GM19025 (cell line): ENCODE results near the gene BCL6B.
"Not testable (repeated sequence)": the region's sequence is repeated elsewhere in the genome, so short reads cannot be mapped to it uniquely, and the experiment has no call there.

ENCODE experiments used
- ATAC-seq: cut with Tn5 transposase; IDR thresholded peaks from one replicate; pipeline ENCODE4 v1.9.1; 2021; ENCODE audit warnings: mild to moderate bottlenecking, low read depth, moderate library complexity; ENCODE audit not compliant: unreplicated experiment

Gene BCL6B

DNA sequence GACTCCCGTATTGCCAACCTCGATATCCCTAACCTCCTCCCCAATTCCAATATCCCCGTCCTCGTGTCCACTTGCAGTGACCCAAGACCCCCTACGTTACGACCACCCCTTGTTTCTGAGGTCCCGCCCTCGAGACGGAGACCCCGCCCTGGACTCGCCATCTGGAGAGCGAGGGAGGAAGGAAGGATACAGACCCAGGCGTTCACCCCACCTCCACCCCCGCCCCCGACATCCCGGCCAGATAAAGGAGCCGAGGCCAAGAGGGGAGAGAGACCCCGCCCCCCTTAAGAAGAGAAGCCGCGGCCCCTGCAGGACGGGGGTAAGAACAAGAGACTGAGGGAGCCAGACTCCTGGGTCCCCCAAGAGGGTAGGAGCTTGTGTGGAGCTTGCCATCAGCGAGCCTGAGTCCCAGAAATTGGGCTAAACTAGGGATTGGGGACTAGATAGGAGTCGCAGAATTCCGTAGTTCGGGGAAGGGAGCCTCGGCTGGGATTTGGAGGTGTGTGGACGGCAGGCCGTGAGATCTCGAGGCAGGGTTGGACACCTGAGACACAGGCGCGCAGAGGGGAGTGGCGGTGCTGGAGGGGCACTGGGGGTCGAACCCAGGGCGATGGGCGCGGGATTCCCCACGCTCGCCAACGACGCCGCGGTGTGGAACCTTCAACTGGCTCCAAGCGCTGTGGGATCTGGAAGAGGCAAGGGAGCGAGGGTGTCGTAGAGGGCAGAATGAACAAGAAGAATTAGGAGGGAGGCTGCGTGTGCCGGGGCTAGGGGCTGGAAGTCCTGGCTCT is at the start of gene BCL6B:
Gene BCL6B, plus strand, starts transcription at position 270 of the 791 bp plus-strand sequence. CDS start 622 bp downstream, outside the sequence.
- no peak for ATAC-seq

- not testable (repeated sequence) for ATAC-seq
Measured at GRCh38 chr17:6979440-6979839, 43.4 kb upstream of the BCL6B start.

DNA sequence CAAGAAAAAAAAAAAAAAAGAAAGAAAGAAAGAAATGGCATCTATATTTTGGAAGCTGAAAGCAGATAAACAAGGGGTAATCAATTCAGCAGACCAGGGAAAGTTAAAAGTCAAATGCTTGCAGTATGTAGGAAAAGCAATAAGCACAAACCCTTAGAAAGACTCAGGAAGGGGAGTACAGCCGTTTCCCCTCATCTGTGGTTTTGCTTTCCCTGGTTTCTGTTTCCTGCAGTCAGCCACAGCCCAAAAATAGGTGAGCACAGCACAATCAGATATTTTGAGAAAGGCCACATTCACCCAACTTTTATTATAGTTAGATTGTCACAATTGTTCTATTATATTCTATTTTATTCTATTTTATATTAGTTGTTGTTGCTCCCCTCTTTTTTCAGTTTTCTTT is 41.4 kb upstream of the BCL6B start:
- ATAC-seq, result no peak

GRCh38 chr17:6985266-6985665 is 37.6 kb upstream of the BCL6B start:
- no peak for ATAC-seq

GRCh38 chr17:6986676-6987075 is 36.2 kb upstream of the BCL6B start:
- ATAC-seq, result no peak

- ATAC-seq, result no peak
Measured at GRCh38 chr17:6989779-6990178, 33.1 kb upstream of the BCL6B start.

- not testable (repeated sequence) for ATAC-seq
Measured at GRCh38 chr17:6993613-6994056, 29.2 kb upstream of the BCL6B start.

- no peak for ATAC-seq
Measured at GRCh38 chr17:6994118-6994598, 28.7 kb upstream of the BCL6B start.

- ATAC-seq, result no peak
Measured at GRCh38 chr17:6994666-6995256, 28.1 kb upstream of the BCL6B start.

DNA sequence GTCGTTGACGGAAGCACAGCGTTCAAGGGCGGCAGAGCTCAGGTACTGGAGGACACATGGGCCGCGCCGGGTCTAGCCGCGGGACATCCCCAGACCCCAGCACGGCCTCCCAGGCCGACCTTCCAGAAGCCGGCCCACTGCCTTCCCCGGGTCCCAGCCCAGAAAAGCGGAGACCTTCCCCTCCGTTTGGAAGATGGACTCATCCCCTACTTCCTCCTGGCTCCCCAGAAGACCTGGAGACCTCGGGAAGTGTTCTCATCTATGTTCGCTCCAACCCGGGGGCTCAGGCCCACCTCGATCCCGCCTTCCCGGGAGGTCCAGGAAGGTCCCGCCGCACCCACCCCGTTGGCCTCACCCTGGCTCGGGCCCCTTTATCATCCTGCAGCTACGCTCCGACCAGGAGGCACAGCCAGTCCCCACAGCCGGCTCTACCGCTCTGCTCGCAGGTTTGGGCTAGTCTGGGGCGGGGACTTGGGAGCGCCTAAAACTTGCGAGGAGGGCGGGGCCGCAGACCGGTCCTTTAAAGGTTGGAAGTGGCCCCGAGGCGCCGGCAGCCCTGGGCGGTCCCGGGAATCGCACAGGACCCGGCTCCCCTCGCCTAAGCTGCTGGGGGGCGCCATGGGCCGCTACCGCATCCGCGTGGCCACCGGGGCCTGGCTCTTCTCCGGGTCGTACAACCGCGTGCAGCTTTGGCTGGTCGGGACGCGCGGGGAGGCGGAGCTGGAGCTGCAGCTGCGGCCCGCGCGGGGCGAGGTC is 27.2 kb upstream of the BCL6B start, which contains the start of gene ALOX12:
Gene ALOX12, plus strand, starts transcription at position 550 of the 756 bp plus-strand sequence. Its CDS starts 69 bp downstream, at position 619.
- no peak for ATAC-seq

DNA sequence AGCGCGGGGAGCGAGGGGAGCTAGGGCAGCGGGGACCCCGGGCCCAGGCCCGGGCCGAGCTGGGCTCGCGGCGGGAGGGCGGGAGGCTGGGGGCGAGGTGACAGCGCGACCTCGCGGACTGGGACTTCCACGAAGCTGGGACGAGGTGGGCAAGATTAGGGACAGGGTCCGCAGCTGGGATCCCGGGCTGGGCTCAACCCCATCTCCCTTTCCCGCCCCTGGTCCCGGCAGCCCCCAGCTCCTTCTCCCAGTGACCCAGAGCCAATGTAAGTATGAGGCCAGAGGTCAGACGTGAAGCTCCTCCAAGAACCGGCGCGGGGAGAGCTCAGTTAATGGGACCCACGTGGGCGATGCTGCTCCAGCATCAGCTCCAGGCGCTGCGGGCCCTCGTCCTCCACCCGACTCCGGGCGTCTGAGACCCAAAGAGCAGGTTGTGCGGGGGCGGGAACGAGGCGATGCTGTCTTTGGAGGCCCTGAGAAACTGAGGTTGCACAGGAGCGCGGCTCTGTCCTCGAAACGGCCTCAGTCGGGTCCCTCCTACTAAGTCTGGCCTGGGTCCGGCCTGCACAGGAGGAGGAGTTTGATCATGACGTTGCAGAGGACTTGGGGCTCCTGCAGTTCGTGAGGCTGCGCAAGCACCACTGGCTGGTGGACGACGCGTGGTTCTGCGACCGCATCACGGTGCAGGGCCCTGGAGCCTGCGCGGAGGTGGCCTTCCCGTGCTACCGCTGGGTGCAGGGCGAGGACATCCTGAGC is 26.4 kb upstream of the BCL6B start:
- ATAC-seq, result no peak

- no peak for ATAC-seq
Measured at GRCh38 chr17:6997171-6997570, 25.7 kb upstream of the BCL6B start.

DNA sequence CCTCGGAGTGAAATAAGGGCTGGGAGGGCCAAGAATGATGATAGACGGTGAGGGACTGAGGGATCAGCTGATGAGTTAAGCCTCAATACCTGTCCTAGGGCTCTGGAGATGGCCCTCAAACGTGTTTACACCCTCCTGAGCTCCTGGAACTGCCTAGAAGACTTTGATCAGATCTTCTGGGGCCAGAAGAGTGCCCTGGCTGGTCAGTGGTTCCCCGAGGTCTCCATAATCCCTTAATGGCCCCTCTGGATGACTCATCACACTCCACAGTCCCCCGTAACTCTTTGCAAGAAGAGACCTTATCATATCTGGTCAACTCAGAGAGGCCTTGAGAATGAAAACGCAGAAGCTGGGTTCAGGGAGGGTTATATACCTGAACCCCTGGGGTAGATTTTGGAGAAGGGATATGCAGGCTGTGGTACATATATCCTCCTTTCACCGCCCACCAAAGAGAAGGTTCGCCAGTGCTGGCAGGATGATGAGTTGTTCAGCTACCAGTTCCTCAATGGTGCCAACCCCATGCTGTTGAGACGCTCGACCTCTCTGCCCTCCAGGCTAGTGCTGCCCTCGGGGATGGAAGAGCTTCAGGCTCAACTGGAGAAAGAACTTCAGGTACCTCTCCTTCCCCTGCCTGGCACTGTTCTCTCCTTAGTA is 23.9 kb upstream of the BCL6B start:
- ATAC-seq, result no peak

DNA sequence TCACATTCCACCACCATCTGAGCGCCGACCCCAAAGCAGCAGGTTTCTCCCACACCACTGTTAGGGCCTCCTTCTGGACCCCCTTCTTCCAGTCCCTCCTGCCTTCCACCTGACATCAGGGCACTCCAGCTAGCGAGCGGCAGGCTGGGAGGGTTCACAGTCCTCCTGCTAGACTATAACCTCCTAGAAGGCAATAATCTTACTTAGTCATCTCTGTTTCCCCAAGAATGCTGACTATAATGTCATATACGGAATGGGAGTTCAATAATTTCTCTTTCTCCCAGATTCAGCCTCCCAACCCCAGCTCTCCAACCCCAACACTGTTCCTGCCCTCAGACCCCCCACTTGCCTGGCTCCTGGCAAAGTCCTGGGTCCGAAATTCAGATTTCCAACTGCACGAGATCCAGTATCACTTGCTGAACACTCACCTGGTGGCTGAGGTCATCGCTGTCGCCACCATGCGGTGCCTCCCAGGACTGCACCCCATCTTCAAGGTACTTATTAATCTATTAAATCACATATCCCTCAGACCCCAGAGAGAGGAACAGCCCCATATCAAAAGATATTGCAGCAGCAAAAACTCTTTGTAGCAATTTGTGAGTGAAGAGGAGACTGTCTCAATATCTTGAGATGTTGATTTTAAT is 21.4 kb upstream of the BCL6B start:
- ATAC-seq, result no peak

GRCh38 chr17:7002288-7003047 is 20.4 kb upstream of the BCL6B start:
- no peak for ATAC-seq

DNA sequence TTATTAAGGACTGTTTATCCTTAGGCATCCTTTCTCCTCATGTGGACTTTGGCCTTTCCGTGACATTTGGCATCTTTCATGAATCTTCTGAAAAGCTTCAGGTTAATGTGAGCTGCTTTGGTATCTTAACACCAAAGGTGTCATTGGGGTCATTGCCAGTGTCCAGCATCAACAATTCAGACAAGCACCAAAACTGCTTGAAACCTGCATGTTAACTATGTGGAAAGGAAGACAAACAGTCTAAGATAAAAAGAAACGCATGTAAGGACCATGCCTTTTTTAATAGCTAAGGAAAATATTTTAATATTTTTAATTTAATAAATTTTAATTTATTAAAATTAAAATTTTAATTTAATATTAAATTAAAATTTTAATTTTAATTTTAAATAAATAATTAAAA is 19.1 kb upstream of the BCL6B start:
- ATAC-seq, result no peak

GRCh38 chr17:7004398-7005253 is 18.2 kb upstream of the BCL6B start:
- no peak for ATAC-seq

GRCh38 chr17:7005716-7006115 is 17.1 kb upstream of the BCL6B start:
- no peak for ATAC-seq
